RPMI7951 (cell line): ENCODE measurements around the gene G6PD. TPM values are rescaled to one million over a fixed set of nuclear protein-coding genes. Genes with fewer than 3 reads are reported as not detected.
"Not testable (repeated sequence)": the region's sequence is repeated elsewhere in the genome, so short reads cannot be mapped to it uniquely, and the experiment has no call there.

Source experiments
- DNase-seq: peaks from one replicate; pipeline ENCODE4 v3.0.0-alpha.2; 2012; ENCODE audit warnings: low read depth
- total RNA-seq: library from RNA; depleted of rRNA; stranded (reverse); fragments of >200 nt; shearing (Covaris generic); gene quantifications from 2 replicates; pipeline ENCODE4 v1.2.3, GENCODE V29; 2014; rRNA removed

G6PD gene
- 50.1 and 82.3 TPM in 2 replicates for total RNA-seq

GRCh38 chrX:154546354-154547244 is at the start of gene G6PD:
G6PD (minus strand) TSS chrX:154546846; CDS start chrX:154546155, 691 bp downstream.
- peak; percentile 58 for DNase-seq

- no peak for DNase-seq
These were observed 49.1 kb upstream of the G6PD start for GRCh38 chrX:154595559-154596249.

GRCh38 chrX:154594491-154594890 is 47.8 kb upstream of the G6PD start:
- DNase-seq = no peak

GRCh38 chrX:154593201-154593600 is 46.6 kb upstream of the G6PD start:
- DNase-seq = no peak

- no peak for DNase-seq
These were observed 45.9 kb upstream of the G6PD start for GRCh38 chrX:154592505-154592904.

- DNase-seq = not testable (repeated sequence)
These were observed 43.8 kb upstream of the G6PD start for GRCh38 chrX:154590415-154590814.

- DNase-seq = not testable (repeated sequence)
These were observed 38.0 kb upstream of the G6PD start, which contains the start of gene CTAG1A for GRCh38 chrX:154584585-154585183. CTAG1A (plus strand) TSS chrX:154585133; CDS start chrX:154585207, 74 bp downstream.

- DNase-seq = not testable (repeated sequence)
These were observed 36.3 kb upstream of the G6PD start for GRCh38 chrX:154582994-154583393.

- DNase-seq = not testable (repeated sequence)
These were observed 28.4 kb upstream of the G6PD start for GRCh38 chrX:154575076-154575475.

- DNase-seq = not testable (repeated sequence)
These were observed 26.4 kb upstream of the G6PD start for GRCh38 chrX:154573061-154573460.

GRCh38 chrX:154570361-154570760 is 23.7 kb upstream of the G6PD start:
- not testable (repeated sequence) for DNase-seq

GRCh38 chrX:154562295-154562694 is 15.6 kb upstream of the G6PD start:
- DNase-seq = not testable (repeated sequence)

GRCh38 chrX:154560326-154560725 is 13.7 kb upstream of the G6PD start:
- DNase-seq = not testable (repeated sequence)

- DNase-seq = not testable (repeated sequence)
These were observed 12.2 kb upstream of the G6PD start for GRCh38 chrX:154558896-154559295.

- DNase-seq = not testable (repeated sequence)
These were observed 11.5 kb upstream of the G6PD start for GRCh38 chrX:154558060-154558690.

GRCh38 chrX:154552112-154552806 is 5.6 kb upstream of the G6PD start:
- DNase-seq = not testable (repeated sequence)

GRCh38 chrX:154549766-154550165 is 3.1 kb upstream of the G6PD start:
- DNase-seq = no peak

- DNase-seq = no peak
These were observed 1.3 kb upstream of the G6PD start for GRCh38 chrX:154548028-154548316.

- DNase-seq = peak; percentile 79
These were observed 790 bp upstream of the G6PD start, which contains the start of gene IKBKG for GRCh38 chrX:154547245-154548027. IKBKG (plus strand) TSS chrX:154547620; CDS start chrX:154552003, 4,383 bp downstream.

GRCh38 chrX:154545673-154546274 is 872 bp downstream of the G6PD start:
- no peak for DNase-seq
